Neutrophil (primary cell): Measurements from ENCODE around the gene ETNPPL.

Source experiments
- H3K27ac ChIP-seq: fragments of 200-600 bp; sonication (generic); 2 replicates; pipeline ENCODE4 v1.5.1; 2016; ENCODE audit warnings: mild to moderate bottlenecking, moderate library complexity
- H3K27me3 ChIP-seq: fragments of 200-600 bp; sonication (generic); 2 replicates; pipeline ENCODE4 v1.6.0; 2016; ENCODE audit warnings: mild to moderate bottlenecking
- H3K36me3 ChIP-seq: fragments of 200-600 bp; sonication (generic); 2 replicates; pipeline ENCODE4 v1.5.1; 2017
- H3K4me1 ChIP-seq, 2 experiments: fragments of 200-600 bp in 1 of 2; sonication (generic) in 1 of 2; 1 replicate in 1 of 2; 2 replicates in 1 of 2; pipeline versions ENCODE4 v1.5.1 to v1.6.1; 2013 to 2016; ENCODE audit warnings: low read depth in 1 of 2, low read length in 1 of 2, mild to moderate bottlenecking in 1 of 2, moderate library complexity in 1 of 2; ENCODE audit not compliant: control insufficient read depth in 1 of 2, insufficient read depth in 1 of 2
- H3K4me3 ChIP-seq, 2 experiments: fragments of 200-600 bp in 1 of 2; sonication (generic) in 1 of 2; 1 replicate in 1 of 2; 2 replicates in 1 of 2; pipeline ENCODE4 v1.5.1; 2013 to 2016; ENCODE audit warnings: low read depth in 1 of 2, low read length in 1 of 2, mild to moderate bottlenecking in 1 of 2, moderate library complexity in 1 of 2
- H3K9me3 ChIP-seq: fragments of 200-600 bp; sonication (generic); 2 replicates; pipeline ENCODE4 v1.5.1; 2016
- TF ChIP-seq, protein P1 (sequence below): fragments of 200-600 bp; sonication (generic); IDR thresholded peaks from 2 replicates; pipeline ENCODE4 v1.5.1; 2016; ENCODE audit warnings: antibody characterized with exemption

ETNPPL gene

GRCh38 chr4:108700081-108700757 lies 62.6 kb downstream of the ETNPPL start:
- Histone ChIP-seq H3K9me3 (no peaks in the 10 kb centered on the region), H3K27ac (no peak overlapping the region), H3K4me1 (no peaks in the 10 kb centered on the region), H3K36me3 (no peaks in the 10 kb centered on the region), H3K4me3 (no peak overlapping the region), H3K27me3 (peaks cover 74% of the 10 kb centered on the region)
- TF ChIP-seq, protein P1, sequence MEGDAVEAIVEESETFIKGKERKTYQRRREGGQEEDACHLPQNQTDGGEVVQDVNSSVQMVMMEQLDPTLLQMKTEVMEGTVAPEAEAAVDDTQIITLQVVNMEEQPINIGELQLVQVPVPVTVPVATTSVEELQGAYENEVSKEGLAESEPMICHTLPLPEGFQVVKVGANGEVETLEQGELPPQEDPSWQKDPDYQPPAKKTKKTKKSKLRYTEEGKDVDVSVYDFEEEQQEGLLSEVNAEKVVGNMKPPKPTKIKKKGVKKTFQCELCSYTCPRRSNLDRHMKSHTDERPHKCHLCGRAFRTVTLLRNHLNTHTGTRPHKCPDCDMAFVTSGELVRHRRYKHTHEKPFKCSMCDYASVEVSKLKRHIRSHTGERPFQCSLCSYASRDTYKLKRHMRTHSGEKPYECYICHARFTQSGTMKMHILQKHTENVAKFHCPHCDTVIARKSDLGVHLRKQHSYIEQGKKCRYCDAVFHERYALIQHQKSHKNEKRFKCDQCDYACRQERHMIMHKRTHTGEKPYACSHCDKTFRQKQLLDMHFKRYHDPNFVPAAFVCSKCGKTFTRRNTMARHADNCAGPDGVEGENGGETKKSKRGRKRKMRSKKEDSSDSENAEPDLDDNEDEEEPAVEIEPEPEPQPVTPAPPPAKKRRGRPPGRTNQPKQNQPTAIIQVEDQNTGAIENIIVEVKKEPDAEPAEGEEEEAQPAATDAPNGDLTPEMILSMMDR = no peak

DNA sequence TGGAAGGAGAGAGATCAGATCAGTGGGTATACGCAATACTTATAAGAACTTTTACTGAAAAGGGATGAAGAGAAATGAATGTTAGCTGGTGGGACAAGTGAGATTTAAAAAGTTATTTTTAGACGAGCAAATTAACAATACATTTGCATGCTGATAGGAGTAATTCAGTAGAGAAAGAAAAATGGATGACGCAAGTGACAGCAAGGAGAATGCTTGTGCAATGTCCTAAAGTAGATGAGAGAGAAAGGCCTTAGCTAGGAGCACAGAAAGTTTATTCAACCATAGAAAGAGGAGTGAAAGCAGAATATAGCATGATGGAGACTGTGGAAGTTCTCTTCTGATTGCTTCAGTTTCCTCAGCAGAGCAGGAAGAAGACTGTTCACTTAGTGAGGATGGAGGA lies 66.7 kb downstream of the ETNPPL start:
- Histone ChIP-seq H3K4me1 (no peaks in the 10 kb centered on the region), H3K27me3 (peaks cover 45% of the 10 kb centered on the region), H3K27ac (no peak overlapping the region), H3K36me3 (no peaks in the 10 kb centered on the region), H3K4me3 (no peak overlapping the region), H3K9me3 (no peaks in the 10 kb centered on the region)
- TF ChIP-seq, protein P1 = no peak

DNA sequence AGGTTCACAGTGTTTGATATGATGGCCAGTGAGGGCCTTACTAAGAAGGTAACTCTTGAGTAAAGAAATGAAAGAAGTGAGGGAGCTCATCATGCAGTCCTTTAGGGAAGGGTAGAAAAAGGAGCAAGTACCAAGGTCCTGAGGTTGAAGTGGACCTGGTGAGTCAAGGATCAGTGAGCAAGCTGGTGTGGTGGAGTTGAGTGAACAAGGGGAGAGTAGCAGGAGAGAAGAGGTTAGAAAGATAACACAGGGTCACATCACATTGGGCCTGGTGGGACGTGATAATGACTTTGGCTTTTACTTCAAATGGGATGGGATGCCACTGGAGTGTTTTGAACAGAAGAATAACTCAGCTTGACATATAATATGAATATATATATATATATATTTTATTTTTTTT lies 67.8 kb downstream of the ETNPPL start:
- no peaks in the 10 kb centered on the region for H3K36me3 ChIP-seq
- no peak overlapping the region for H3K27ac ChIP-seq
- peaks cover 35% of the 10 kb centered on the region for H3K27me3 ChIP-seq
- no peaks in the 10 kb centered on the region for H3K9me3 ChIP-seq
- H3K4me3 ChIP-seq = no peak overlapping the region
- no peaks in the 10 kb centered on the region for H3K4me1 ChIP-seq
- TF ChIP-seq, protein P1 = no peak

DNA sequence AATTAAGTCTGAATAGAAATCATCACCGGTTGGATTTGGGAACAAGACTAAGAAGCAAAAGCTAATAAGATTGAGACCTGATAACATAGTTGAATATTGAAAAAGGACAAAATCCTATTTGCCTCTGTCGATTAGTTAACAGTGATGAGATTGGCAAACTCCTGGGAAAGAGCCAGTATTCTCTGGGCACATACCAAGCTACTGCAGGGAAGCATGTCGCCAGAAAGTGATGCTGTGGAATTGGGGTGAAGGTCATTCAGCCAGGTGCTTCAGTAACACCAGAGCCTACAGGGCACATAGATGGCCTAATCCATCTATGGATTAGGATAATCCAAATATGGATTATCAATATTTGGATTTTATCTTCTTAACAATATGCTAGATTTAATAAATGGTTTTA lies 68.4 kb downstream of the ETNPPL start:
- H3K4me1 ChIP-seq = no peaks in the 10 kb centered on the region
- TF ChIP-seq, protein P1 = no peak
- H3K36me3 ChIP-seq = no peaks in the 10 kb centered on the region
- peaks cover 28% of the 10 kb centered on the region for H3K27me3 ChIP-seq
- no peaks in the 10 kb centered on the region for H3K9me3 ChIP-seq
- no peak overlapping the region for H3K4me3 ChIP-seq
- H3K27ac ChIP-seq = no peak overlapping the region

GRCh38 chr4:108693819-108694218 lies 69.0 kb downstream of the ETNPPL start:
- Histone ChIP-seq H3K36me3 (no peaks in the 10 kb centered on the region), H3K4me1 (no peaks in the 10 kb centered on the region), H3K27me3 (peaks cover 22% of the 10 kb centered on the region), H3K27ac (no peak overlapping the region), H3K4me3 (no peak overlapping the region), H3K9me3 (no peaks in the 10 kb centered on the region)
- TF ChIP-seq, protein P1 = no peak
